Activated CD8-positive, alpha-beta memory T cell treated with anti-CD3 and anti-CD28 coated beads, Interleukin-2, amount 50 U/mL, for 1 hour (primary cell): ENCODE results near the gene CHRNA3.

Source experiments
- DNase-seq: peaks from one replicate; pipeline ENCODE4 v3.0.0-alpha.2; 2020; ENCODE audit errors: extremely low read depth

CHRNA3 gene

DNA sequence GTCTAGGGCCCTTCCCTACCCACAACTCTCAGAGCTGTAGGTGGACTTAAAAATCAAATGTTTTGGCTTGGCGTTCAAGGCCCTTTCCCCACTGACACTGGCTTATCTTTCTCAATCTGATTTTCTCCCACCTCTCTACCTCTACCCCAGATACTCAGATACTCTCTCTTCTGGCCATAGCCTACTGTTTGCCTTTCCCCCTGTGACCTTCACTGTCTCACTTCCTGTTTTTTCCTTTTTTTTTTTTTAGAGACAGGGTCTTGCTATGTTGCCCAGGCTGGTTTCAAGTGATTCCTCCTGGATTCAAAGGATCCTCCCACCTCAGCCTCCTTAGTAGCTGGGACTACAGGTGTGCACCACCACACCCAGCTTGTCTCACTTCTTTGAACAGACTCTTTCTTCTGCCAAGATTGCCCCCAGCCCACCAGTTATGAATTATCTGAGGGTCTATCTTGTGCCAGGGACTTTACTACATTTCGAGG lies 15.6 kb upstream of the CHRNA3 start:
- no peak for DNase-seq

GRCh38 chr15:78635346-78635745 lies 14.6 kb upstream of the CHRNA3 start:
- DNase-seq, result no peak

- DNase-seq, result no peak
These were observed 13.7 kb upstream of the CHRNA3 start for GRCh38 chr15:78634210-78635145.

- no peak for DNase-seq
These were observed 12.6 kb upstream of the CHRNA3 start for GRCh38 chr15:78633348-78633747.

- DNase-seq, result no peak
These were observed 10.3 kb upstream of the CHRNA3 start for GRCh38 chr15:78630886-78631633.

GRCh38 chr15:78629716-78630065 lies 8.9 kb upstream of the CHRNA3 start:
- DNase-seq, result no peak

DNA sequence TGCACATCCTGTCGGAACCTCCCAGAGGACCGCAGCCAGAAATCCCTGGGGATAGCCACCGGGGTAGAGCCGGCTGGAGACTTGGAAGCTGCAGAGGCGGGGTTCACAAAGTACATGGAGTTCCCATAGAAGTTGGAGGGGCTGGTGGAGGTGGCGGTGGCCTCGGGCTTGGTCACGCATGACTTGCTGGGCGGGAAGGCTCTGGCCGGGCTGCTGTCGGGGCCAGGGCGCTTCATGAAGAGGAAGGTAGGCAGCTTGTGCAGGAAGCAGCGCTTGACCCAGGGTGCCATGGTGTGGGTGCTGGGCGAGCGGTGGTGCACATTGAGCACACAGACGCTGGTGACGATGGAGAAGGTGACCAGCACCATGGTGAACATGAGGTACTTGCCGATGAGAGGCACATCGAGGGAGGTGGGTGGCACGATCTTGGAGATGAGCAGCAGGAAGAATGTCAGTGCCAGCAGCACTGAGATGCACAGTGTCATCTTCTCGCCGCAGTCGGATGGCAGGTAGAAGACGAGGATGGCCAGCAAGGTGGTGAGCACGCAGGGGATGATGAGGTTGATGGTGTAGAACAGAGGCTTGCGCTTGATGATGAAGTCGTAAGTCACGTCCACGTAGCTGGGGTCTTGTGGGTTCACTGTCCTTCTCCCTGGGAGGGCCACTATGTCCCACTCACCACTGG lies 8.4 kb upstream of the CHRNA3 start:
- DNase-seq, result no peak

DNA sequence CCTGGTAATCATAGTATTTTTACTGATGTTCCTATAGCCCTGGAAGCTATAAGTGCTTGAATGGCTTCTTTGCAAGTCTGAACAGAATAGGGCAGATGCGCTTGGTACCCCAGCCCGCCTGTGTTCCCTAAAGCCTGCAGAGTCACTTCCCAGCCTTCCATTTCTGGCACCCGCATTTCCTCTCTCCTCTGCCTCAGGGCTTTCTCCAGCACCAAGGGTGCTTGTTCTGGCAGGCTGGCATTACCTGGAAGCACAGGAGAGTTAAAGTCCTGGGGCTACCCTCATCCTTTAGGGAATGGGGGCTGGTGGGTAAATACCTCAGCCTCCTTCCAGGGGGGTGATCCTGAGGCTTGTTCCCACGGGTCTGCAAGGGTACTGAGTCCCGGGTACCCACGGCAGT lies 7.4 kb upstream of the CHRNA3 start:
- no peak for DNase-seq

DNA sequence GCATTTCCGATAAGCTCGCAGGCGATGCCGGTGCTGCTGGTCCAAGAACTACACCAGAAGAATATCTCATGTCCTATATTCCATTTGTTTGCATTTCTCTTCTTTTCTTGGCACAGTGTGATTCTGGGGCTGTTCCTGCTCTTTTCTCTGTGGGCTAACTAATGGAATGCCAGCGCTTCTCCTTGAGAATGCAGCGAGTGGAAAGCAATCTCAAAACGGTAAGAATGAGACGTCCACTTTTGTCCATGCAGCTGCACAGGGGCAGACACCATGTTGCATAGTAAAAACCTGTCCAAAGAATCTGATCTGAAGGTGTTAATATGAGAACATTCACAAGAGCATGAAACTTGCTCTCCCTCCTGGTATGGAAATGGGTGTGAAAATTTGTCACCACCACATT lies 6.6 kb upstream of the CHRNA3 start:
- DNase-seq, result no peak

DNA sequence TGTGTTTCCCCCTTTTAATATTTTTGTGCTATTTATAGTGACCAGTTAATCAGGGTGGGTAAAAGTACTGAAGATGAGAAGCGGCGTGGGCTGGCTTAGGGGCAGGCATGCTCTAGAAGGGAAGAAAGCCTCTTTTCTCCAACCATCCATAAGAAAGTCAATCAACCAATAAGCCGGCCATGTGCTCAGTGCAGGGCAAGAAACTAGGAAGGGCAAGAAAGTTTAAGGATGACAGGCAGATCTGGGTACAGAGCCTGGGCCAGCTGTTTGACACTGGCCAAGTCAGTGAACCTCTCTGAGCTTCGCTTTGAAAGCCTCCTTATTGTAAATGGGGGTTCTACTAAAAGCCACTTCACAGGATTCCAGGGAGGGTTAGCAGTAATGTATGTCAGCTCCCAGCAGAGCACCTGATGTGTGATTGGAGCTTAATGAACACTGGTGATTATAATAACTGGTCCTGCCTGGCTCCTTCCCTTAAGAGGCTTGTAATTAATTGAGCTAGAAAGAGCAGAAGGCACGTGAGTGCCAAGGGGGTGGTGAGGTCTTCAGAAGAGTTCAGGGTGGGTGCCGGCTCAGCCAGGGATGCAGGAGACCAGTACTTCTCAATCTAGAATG lies 5.7 kb upstream of the CHRNA3 start:
- DNase-seq, result no peak

DNA sequence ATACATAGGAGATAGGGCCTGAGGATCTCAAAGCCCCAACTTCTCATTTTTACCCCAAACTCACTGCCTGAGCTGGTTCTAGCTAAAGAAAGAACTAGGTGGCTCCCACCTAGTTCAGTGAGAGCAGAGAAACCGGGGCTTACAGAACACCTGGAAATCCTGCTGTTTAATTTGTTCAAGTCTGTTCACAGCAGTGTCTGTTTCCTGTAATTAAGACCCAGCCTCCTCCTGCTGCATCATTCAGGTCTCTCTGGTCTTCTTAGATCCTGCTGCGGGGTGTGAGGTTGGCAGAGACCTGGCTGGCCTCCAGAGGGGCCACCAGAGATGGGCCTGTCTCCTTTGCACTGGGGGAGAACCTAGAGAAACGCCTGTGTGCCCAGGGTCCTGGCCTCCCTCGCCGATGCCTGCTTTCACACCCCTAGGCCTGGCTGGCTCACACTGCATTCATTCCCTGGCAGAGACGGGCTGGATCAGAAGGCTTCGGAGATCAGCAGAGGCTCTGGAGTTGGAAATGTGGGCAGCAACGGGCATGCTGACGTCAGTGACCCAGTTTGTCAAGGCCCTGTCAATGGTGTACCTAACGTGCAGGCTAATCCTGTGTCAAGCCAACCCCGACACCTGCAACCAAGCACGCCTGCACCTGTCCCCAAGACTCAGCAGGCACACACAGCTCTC lies 4.9 kb upstream of the CHRNA3 start:
- DNase-seq, result no peak

DNA sequence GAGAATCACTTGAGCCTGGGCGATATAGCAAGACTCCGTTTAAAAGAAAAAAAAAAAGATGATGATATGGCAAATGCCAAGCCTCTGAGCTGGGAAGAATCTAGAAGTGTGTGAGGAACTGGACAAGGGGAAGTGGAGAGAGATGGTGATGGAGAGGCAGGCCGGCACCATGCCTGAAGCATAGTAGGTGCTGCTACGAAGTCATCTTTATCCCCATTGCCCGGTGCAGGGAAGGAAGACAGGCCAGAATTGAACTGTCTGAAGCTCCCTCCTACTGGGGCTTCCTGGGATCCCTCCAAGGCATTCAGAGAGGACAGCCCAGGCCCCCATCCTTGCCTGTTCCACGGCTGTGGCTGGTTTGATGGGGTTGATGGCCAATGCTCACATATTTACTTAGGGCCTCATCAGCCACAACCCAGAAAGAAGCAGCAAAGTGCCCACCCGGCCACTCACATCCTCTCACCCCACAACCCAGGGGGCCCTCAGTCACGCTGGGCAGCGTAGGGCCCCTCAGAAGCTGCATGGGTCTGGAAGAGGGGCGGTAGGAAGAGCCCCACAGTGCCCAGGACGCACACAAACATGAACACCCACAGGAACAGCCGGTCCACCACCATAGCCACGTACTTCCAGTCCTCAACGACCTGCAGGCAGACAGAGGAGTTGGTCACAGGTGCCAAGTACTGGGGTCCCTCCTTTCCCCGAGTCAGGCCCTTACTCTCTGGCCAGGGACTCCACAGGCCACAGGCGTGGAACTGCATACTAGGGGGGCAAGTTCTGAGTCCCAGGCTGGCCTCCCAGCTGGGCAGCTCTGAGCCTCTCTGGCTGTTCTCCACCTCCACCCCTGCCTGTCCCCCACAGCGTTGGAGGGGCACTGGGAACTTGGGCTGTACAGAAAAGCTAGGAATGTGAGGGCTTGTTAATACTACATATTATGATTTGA lies 4.1 kb upstream of the CHRNA3 start:
- DNase-seq, result no peak

DNA sequence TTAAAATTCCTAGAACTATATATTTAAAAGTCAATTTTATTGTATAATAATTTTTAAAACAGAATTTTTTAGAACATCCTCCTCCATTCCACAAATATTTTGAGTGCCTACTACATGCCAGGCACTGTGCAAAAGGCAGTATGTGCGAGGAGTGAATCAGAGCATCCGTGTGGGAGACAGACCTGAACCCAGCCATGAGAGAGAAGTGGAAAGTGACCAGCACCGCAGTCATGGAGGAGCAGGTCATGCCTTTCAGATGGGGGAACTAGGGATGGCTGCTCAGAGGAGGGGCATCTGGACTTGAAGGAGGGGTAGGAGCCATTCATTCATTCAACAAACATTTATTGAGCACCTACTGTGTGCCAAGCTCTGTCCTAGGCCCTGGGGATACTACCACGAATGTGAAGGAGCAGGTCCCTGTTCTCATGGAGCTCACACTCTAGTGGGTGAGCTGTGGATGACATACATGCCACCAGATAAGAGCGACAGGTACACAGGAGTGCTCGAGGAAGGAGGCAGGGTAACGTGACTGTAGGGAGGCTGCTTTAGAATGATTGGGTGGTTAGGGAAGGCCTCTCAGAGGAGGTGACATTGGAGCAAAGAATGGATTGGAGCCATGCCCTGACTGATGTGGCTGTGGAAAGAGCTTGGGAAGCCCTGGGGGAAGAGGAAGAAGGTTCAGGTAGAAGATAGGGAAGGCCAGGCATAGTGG lies 3.1 kb upstream of the CHRNA3 start:
- DNase-seq, result no peak

DNA sequence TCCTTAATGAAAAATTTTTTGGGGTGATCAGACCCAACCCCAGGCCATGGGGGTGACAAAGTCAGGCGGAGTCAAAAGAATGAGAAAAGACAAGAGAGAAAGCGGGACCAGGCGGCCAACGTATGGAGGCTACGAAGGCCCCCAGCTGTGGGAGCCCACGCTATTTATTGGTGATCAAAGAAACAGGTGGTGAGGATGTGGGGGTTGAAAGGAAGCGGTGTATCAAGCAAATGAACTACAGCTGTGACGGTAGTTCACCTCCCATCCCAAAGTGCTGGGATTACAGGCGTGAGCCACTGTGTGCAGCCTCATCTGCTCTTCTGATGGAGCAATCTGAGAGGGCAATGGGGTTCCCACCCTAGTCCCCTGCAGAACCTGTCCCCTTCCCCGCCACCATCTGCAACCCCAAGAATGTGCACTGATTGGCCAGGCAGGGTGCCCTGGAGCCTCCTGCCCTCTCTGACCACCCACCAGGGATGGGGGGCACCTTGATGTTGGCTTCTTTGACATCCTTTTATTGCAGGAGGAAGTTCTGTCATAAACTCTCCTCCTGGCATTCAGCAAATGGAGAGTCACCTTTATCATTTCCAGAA lies 1.1 kb upstream of the CHRNA3 start:
- no peak for DNase-seq

DNA sequence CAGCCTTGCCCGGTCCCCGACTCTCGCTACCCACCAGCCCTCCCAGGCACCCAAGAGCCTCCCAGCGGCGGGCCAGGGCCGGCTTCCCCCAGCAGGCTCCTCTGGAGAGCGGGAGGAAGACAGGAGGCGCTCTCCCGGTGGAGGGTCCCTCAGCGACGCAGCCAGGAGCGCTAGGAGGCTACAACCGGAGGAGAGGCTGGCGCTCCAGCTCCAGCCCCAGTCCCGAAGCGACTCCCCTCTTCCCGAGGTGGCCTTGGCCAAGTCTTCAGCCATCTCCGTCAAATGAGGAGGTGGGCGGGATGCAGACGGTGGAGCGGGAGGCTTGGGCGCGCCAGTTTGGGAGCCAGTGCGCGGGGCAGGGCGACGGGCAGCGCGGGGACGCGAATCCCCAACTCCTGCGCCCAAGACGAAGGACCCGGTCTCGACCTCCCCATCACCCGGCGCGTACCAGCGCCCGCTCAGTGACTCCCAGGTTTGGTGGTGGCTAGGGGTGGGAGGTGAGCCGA lies 722 bp downstream of the CHRNA3 start:
- DNase-seq, result no peak

GRCh38 chr15:78619022-78619950 lies 1.5 kb downstream of the CHRNA3 start:
- no peak for DNase-seq

- DNase-seq, result peak; percentile 45
These were observed 2.3 kb downstream of the CHRNA3 start for GRCh38 chr15:78618490-78618934.

DNA sequence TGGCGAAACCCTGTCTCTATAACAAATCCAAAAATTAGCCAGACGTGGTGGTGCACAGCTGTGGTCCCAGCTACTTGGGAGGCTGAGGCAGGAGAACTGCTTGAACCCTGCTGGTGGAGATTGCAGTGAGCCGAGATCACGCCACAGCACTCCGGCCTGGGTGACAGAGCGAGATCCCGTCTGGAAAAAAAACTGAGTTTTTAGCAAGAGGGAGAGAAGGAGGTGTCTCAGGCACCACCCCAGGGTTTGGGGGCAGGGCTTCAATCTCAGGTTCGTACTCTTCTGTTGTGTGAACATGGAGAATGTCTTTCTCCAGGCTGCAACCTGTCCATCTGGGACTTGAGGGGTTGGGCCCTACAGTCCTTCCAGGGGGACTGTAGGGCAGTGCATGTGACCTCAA lies 2.7 kb downstream of the CHRNA3 start:
- DNase-seq, result no peak
